K562 (cell line): Measurements from ENCODE around the gene ARHGAP25. TPM values are rescaled to one million over a fixed set of nuclear protein-coding genes. Genes with fewer than 3 reads are reported as not detected.

ENCODE experiments used
- NR1H2 ChIP-seq: sonication (generic); formaldehyde crosslinking; IDR thresholded peaks from 2 replicates; pipeline ENCODE4 v1.4.0; 2020; ENCODE audit warnings: mild to moderate bottlenecking, missing genetic modification reagents
- PURB ChIP-seq: sonication (generic); formaldehyde crosslinking; IDR thresholded peaks from 2 replicates; pipeline ENCODE4 v1.9.0; 2021; ENCODE audit warnings: low read depth, mild to moderate bottlenecking, missing genetic modification reagents
- ZNF311 ChIP-seq: fragments of 250-450 bp; sonication (Bioruptor Pico); IDR thresholded peaks from 2 replicates; pipeline ENCODE4 v1.4.0; 2020; ENCODE audit warnings: mild to moderate bottlenecking, moderate library complexity
- polyA plus RNA-seq, 8 experiments: library from polyadenylated mRNA; depleted of rRNA in 4 of 8; stranded (reverse) in 5 of 8; unstranded in 3 of 8; fragments of >200 nt; fragmentation: Nextera tagmentation in 2 of 8; fragmentation: Illumina TruSeq in 1 of 8; extraction: Ambion mirVana in 2 of 8; extraction: Trizol in 1 of 8; gene quantifications; 2 replicates each; pipeline versions ENCODE4 v1.2.1 to v1.2.3, GENCODE V29; 2011 to 2014; ENCODE audit warnings: inconsistent platforms in 1 of 8, missing spikeins in 1 of 8
- total RNA-seq, 7 experiments: library from RNA; depleted of rRNA in 6 of 7; stranded (reverse); fragments of >200 nt in 6 of 7; fragmentation: Illumina TruSeq in 2 of 7; extraction: Trizol in 2 of 7; gene quantifications; 2 replicates each; pipeline versions ENCODE4 v1.2.1 to v1.2.3, GENCODE V29; 2011 to 2021; ENCODE audit warnings: low replicate concordance in 1 of 7
- TF ChIP-seq, protein P1 (sequence below): sonication (generic); formaldehyde crosslinking; IDR thresholded peaks from 2 replicates; pipeline ENCODE4 v1.8.0; 2022; ENCODE audit warnings: mild to moderate bottlenecking, missing genetic modification reagents
- TF ChIP-seq, protein P2 (sequence below): fragments of 450-650 bp; formaldehyde crosslinking; IDR thresholded peaks from 2 replicates; pipeline ENCODE4 v1.4.0; 2022; ENCODE audit warnings: mild to moderate bottlenecking, moderate library complexity
- TF ChIP-seq, protein P3 (sequence below), 2 experiments: fragments of 450-650 bp; formaldehyde crosslinking in 1 of 2; IDR thresholded peaks; 2 replicates each; pipeline versions ENCODE4 v1.4.0 to v1.6.1; 2014 to 2020; ENCODE audit warnings: mild to moderate bottlenecking in 2 of 2, borderline replicate concordance in 1 of 2, low read depth in 1 of 2
- TF ChIP-seq, protein P4 (sequence below): fragments of 250-450 bp; sonication (Bioruptor Pico); IDR thresholded peaks from 2 replicates; pipeline ENCODE4 v1.8.0; 2021; ENCODE audit warnings: mild to moderate bottlenecking, moderate library complexity

ARHGAP25 gene
- total and polyA plus RNA-seq, 9 of the 15 experiments (the other 6 are each of a cell fraction or from before 2014, with no cell fraction given): 4.9 to 14.8 (median 10.7) TPM

DNA sequence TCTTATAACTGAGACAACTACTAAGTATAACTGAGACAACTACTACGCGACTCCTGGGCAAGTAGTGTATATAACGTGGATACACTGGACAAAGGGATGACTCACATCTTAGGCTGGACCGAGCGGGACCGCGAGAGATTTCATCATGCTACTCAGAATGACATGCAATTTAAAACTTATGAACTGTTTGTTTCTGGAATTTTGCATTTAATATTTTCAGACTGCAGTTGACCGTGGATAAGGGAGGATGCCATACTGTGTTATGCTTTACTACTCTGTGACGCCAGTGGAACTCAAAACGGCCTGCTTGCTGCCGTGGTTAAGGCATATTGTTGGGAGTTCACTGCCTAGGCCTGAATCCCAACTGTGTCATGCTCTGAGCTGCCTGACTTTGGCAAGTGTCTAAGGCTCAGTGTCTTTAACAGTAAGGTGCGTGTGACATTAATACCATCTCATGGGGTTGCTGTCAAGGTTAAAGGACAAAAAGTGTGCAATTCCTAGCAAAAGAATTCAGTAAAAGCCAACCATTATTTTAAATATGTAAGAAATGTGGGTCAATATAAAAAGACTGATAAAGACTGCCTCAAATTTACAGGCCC is 72.0 kb downstream of the ARHGAP25 start (continued):
- TF ChIP-seq, protein P1, sequence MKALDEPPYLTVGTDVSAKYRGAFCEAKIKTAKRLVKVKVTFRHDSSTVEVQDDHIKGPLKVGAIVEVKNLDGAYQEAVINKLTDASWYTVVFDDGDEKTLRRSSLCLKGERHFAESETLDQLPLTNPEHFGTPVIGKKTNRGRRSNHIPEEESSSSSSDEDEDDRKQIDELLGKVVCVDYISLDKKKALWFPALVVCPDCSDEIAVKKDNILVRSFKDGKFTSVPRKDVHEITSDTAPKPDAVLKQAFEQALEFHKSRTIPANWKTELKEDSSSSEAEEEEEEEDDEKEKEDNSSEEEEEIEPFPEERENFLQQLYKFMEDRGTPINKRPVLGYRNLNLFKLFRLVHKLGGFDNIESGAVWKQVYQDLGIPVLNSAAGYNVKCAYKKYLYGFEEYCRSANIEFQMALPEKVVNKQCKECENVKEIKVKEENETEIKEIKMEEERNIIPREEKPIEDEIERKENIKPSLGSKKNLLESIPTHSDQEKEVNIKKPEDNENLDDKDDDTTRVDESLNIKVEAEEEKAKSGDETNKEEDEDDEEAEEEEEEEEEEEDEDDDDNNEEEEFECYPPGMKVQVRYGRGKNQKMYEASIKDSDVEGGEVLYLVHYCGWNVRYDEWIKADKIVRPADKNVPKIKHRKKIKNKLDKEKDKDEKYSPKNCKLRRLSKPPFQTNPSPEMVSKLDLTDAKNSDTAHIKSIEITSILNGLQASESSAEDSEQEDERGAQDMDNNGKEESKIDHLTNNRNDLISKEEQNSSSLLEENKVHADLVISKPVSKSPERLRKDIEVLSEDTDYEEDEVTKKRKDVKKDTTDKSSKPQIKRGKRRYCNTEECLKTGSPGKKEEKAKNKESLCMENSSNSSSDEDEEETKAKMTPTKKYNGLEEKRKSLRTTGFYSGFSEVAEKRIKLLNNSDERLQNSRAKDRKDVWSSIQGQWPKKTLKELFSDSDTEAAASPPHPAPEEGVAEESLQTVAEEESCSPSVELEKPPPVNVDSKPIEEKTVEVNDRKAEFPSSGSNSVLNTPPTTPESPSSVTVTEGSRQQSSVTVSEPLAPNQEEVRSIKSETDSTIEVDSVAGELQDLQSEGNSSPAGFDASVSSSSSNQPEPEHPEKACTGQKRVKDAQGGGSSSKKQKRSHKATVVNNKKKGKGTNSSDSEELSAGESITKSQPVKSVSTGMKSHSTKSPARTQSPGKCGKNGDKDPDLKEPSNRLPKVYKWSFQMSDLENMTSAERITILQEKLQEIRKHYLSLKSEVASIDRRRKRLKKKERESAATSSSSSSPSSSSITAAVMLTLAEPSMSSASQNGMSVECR (CRISPR knock-in tag): no peak
- TF ChIP-seq, protein P2, sequence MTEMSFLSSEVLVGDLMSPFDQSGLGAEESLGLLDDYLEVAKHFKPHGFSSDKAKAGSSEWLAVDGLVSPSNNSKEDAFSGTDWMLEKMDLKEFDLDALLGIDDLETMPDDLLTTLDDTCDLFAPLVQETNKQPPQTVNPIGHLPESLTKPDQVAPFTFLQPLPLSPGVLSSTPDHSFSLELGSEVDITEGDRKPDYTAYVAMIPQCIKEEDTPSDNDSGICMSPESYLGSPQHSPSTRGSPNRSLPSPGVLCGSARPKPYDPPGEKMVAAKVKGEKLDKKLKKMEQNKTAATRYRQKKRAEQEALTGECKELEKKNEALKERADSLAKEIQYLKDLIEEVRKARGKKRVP (CRISPR knock-in tag): 0 out of 2 replicates have a peak, but pooled peaks have one; percentile 51
- TF ChIP-seq PURB (no peak), ZNF311 (CRISPR knock-in tag) (0 out of 2 replicates have a peak, but pooled peaks have one; percentile 60), NR1H2 (CRISPR knock-in tag) (no peak)
- TF ChIP-seq, protein P3, sequence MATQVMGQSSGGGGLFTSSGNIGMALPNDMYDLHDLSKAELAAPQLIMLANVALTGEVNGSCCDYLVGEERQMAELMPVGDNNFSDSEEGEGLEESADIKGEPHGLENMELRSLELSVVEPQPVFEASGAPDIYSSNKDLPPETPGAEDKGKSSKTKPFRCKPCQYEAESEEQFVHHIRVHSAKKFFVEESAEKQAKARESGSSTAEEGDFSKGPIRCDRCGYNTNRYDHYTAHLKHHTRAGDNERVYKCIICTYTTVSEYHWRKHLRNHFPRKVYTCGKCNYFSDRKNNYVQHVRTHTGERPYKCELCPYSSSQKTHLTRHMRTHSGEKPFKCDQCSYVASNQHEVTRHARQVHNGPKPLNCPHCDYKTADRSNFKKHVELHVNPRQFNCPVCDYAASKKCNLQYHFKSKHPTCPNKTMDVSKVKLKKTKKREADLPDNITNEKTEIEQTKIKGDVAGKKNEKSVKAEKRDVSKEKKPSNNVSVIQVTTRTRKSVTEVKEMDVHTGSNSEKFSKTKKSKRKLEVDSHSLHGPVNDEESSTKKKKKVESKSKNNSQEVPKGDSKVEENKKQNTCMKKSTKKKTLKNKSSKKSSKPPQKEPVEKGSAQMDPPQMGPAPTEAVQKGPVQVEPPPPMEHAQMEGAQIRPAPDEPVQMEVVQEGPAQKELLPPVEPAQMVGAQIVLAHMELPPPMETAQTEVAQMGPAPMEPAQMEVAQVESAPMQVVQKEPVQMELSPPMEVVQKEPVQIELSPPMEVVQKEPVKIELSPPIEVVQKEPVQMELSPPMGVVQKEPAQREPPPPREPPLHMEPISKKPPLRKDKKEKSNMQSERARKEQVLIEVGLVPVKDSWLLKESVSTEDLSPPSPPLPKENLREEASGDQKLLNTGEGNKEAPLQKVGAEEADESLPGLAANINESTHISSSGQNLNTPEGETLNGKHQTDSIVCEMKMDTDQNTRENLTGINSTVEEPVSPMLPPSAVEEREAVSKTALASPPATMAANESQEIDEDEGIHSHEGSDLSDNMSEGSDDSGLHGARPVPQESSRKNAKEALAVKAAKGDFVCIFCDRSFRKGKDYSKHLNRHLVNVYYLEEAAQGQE (IDR thresholded peaks at IDR 0.05; ENCODE audit: borderline replicate concordance): no peak
- TF ChIP-seq, protein P3 (CRISPR knock-in tag; IDR thresholded peaks at IDR 0.05; ENCODE audit: low read depth): no peak
- TF ChIP-seq, protein P4, sequence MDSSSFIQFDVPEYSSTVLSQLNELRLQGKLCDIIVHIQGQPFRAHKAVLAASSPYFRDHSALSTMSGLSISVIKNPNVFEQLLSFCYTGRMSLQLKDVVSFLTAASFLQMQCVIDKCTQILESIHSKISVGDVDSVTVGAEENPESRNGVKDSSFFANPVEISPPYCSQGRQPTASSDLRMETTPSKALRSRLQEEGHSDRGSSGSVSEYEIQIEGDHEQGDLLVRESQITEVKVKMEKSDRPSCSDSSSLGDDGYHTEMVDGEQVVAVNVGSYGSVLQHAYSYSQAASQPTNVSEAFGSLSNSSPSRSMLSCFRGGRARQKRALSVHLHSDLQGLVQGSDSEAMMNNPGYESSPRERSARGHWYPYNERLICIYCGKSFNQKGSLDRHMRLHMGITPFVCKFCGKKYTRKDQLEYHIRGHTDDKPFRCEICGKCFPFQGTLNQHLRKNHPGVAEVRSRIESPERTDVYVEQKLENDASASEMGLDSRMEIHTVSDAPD (CRISPR knock-in tag): peak; percentile 24; the same call in 1 of the 2 replicates
